HG02840 (cell line): ENCODE data around the gene ECSIT.

Source experiments
- ATAC-seq: cut with Tn5 transposase; IDR thresholded peaks from one replicate; pipeline ENCODE4 v1.9.1; 2021; ENCODE audit warnings: mild to moderate bottlenecking, moderate library complexity, moderate number of reproducible peaks; ENCODE audit not compliant: unreplicated experiment, low FRiP score

Gene ECSIT

DNA sequence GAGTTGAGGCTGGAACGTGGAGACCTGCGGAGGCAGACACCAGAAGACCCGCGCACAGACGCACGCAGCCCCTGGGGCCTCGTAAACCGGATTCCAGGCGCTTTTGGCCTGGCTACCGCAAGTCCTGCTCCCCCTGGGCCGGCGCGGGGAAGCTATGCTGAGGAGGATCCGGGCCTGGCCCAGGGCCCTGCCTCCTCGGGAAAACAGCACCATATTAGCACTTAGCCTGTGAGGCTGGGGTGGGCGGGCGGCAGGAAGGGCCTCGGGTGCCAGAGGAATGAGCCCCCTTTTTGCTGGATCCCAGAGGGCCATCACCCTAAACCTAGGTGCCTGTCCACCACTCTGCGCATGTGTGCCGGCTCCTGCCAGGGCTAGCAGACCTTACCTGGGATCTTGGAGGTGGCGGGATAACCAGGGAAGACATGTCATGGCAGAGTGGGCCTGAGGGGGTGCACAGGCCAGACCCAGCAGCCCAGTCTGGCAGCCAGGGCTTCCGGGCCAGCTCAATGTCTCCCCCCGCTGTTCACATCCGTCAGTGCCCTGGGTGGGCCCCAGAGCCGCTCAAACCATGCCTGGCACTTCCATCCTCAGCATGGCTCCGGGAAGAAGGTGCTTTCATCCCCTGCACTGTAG, 22.8 kb upstream of the ECSIT start:
- no peak for ATAC-seq

DNA sequence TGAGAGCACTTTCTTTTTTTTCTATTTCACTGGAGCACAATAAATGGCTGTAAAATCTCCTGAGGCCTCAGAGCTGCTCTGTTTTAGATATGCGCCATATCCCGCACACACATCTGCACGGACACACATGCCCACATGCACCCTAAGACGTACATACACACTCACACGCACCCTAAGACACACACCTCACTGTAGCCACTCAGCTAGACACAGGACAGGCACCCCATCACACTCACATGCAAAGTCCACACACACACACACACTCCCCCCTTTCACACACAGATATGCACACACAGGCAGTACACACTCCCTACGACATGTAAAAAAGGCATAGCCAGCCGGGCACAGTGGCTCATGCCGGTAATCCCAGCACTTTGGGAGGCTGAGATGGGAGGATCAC, 21.3 kb upstream of the ECSIT start:
- ATAC-seq: no peak

DNA sequence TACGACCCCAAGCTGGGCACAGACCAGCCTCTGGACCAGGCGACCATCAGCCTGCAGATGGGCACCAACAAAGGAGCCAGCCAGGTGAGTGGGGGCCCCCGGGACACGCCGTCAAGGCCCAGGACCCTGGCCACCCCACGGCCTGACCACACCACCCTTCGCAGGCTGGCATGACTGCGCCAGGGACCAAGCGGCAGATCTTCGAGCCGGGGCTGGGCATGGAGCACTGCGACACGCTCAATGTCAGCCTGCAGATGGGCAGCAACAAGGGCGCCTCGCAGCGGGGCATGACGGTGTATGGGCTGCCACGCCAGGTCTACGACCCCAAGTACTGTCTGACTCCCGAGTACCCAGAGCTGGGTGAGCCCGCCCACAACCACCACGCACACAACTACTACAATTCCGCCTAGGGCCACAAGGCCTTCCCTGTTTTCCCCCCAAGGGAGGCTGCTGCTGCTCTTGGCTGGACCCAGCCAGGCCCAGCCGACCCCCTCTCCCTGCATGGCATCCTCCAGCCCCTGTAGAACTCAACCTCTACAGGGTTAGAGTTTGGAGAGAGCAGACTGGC, 20.5 kb upstream of the ECSIT start:
- no peak for ATAC-seq

DNA sequence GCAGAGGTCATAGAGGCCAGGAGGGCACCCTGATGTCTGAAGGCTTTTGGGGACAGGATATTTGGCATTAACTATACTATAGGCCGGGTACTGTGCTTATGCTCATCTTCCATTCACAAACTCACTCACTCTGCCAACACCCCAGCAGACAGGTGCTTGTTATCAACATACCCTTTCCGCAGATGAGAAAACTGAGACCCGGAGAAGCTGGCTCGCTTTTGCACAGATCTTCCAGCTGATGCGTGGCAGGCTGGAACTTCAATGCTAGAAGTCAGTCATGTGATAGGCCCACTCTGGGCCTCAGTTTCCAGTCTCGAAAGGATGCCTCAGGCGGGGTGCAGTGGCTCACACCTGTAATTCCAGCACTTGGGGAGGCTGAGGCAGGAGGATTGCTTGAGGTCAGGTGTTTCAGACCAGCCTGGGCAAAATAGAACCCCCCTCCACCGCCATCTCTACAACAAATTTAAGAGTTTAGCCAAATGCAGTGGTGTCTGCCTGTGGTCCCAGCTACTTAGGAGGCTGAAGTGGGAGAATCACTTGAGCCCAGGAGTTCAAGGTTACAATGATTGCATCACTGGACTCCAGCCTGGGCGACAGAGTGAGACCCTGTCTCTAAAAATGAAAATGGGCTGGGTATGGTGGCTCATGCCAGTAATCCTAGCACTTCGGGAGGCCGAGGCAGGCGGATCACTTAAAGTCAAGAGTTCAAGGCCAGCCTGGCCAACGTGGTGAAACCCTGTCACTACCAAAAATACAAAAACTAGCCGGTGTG, 19.2 kb upstream of the ECSIT start:
- no peak for ATAC-seq

DNA sequence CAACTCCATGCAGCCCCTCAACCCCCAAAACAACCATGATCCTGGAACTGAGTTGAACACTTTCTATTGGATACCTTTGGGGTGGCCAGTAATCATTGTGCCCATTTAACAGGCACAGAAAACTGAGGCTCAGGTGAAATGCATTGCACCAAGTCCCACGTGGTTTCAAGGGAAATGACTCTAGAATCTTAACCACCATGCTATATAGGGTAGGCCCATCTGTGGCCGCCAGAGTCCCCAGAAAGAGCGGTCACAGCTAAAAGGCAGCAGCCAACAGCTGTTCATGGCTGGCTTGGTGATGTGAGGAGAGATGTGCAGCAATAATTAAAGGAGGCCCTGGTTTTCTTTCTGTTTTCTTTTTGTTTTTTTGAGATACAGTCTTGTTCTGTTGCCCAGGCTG, 12.3 kb upstream of the ECSIT start:
- ATAC-seq: no peak

DNA sequence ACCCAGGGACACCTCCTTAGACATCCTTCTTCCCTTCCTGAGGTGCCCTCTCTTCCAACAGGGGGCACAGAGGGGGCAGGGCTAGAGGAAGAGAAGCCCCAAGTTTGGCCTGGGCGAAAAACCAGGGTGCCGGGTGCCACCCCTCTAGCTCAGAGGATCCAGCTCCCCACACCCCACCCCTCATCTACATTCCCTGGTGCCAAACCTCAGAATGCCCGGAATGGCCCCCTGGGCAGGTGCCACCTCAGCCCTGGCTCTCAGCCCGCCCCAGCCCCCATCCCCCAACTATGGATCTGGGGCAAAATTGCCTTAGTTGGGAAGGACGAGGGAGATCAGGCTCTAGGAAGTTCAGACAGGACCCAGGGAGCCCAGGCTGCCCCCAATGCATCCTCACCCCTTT, 11.7 kb upstream of the ECSIT start:
- no peak for ATAC-seq

DNA sequence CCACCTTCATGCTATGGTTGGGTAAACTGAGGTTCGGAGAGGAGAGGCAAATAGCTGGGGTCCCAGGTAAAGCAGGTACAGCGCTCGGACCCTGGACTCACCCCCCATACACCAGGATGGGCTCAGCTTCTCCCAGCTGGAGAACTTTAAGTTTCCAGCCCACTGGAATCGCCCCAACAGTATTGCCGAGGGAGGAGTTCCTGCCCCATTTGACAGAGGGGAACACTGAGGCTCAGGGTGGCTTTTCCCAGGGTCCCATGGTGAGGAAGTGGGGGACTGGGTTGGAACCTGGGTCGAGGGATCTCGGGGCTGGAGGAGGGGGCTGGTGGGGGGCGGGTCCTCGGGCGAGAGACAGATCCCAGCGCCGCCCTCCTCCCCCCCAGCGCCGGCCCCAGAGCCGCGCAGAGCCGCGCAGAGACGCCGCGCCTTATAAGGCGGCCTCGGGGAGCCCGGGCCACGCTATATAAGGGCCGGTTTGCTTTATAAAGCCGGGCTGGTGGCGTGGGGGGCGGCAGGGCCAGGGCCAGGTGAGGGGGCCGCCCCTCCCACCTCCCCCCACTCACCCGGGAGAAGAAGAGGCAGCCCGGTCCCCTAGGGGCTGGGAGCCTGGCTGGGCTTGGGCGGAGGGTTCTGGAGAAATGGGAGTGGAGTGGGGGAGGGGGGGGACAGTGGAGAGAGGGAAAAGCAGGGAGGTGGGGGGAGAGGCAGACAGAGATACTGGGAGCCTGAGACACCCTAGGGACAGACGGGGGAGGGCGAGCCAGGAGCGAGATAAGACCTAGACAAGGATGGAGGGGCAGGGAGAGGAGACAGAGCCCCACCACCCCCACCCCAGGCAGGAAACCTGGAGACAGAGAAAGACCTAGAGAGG, 10.8 kb upstream of the ECSIT start:
- no peak for ATAC-seq

DNA sequence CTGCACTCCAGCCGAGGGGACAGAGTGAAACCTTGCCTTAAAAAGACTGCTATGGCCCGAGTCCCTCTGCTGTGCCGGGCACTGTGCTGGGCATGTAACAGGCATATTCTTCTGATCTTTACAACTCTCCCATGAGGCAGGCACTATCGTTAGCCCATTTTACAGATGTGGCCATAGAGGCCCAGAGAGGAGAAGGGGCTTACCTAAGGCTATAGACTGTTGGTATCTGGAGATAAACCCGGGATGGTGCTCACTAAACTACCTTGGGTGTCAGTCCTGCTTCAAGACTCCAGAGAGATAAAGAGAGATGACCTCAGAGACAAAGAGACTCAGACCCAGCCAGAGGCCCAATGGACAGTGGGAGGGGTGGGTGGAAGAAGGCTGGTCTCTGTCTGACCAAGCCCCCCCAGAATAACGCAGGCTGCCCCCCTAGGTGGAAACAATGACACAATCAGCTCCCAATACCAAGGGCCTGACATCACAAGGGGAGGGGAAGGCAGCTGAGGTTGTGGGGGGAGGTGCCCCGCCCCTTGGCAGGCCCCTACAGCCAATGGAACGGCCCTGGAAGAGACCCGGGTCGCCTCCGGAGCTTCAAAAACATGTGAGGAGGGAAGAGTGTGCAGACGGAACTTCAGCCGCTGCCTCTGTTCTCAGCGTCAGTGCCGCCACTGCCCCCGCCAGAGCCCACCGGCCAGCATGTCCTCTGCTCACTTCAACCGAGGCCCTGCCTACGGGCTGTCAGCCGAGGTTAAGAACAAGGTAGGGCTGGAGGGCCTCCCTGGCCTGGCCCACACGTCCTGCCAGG, 9.5 kb upstream of the ECSIT start, which contains the start of gene CNN1:
Gene CNN1 (plus strand): TSS at position 620 of the 805 bp plus-strand sequence. CDS start 77 bp downstream, at position 697.
- no peak for ATAC-seq

DNA sequence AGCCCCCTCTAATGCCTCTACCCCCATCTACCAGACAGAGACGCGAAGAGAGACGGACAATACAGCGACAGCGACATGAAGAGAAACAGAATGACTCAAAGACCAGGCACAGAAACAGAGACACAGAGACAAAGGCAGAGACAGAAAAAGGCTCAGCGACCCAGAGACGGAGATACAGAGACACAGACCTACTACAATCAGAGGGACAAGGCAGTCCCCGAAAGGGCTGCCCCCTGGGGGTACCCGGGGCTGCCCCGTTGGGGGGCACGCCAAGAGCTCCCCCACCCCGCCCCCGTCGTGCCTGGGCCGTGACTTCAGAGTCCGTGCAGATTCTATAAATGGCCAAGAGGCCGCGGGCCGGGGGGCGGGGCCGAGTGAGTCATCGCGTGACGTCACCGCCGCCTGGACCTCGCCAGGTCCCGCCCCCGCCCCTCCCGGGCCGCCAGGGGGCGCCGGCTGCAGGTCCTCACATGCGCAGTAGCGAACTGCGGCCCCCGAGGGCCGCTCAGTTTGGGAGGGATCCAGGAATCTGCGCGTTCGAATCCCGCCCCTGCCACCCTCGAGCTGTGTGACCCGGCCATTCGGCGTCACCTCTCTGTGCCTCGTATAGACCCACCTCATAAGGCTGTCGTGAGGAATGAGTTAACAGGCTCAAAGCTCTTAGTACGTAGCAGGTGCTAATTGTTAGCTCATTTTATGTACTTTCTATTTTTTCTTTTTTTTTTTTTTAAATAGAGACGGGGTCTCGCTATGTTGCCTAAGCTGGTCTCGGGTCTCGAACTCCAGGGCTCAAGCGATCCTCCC, 7.1 kb upstream of the ECSIT start:
- ATAC-seq: no peak

DNA sequence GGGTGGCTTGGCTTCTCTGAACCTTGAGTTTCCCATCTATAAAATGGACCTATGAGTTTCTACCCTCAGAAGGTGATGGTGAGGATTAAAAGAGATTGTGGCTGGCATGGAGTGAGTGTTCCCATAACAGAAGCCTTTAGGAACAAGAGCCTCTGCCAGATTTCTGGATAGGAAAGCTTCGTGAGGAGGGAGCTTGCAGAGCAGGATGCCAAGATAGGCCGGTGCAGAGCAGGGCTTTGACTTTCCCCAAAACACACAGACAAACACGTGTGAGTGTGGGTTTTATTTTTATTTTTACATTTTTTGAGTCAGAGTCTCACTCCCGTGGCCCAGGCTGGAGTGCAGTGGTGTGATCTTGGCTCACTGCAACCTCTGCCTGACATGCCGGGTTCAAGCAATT, 6.0 kb upstream of the ECSIT start:
- ATAC-seq: no peak

DNA sequence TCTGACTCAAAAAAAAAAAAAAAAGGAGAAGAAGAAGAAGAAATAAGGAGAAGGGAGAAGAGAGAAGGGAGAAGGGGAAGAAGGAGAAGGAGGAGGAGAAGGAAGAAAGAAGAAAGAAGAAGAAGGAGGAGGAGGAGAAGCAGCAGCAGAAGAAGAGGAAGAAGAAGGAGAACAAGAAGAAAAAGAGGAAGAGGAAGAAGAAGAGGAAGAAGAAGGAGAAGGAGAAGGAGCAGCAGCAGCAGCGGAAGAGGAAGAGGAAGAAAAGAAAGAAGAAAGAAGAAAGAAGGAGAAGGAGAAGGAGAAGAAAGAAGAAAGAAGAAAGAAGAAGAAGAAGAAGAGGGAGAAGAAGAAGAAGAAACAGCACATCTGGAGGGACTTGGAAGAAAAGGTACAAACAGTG, 5.6 kb upstream of the ECSIT start:
- ATAC-seq: no peak

DNA sequence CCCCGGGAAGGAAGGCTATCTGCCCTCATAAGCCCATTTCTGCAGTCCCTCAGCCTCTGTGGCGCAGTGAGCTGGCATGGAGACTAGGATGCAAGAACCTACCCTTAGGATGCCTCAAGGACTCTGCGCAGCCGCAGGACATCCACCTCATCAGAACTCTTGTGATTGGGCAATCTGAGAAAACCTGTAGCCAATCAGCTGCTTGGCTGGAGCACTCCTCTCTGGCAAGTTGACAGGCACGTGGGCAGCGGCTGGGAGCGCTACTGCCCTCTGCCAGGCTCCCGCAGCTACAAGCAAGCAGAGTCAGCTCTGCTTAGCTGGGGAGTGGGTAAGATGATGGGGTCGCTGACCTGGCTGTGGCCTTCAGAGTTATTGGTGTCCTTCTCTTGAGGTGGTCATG, 1.5 kb upstream of the ECSIT start:
- no peak for ATAC-seq

DNA sequence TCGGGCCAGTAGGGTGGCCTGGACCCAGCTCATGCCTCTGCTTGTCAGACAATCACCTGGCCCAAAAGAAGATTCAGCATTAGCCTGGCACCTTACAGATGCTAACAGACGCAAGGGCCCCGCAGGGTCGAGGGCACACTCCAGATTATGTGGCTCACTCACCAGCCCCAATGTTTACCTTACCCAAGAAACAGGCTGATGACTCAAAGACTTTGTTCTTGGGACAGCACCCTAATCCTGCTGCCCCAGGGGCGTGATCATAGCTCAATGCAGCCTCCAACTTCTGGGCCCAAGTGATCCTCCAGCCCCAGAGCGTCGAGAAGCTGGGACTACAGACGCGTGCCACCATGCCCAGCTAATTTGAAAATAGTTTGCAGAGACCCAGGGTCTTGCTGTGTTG, 9.8 kb downstream of the ECSIT start:
- no peak for ATAC-seq

DNA sequence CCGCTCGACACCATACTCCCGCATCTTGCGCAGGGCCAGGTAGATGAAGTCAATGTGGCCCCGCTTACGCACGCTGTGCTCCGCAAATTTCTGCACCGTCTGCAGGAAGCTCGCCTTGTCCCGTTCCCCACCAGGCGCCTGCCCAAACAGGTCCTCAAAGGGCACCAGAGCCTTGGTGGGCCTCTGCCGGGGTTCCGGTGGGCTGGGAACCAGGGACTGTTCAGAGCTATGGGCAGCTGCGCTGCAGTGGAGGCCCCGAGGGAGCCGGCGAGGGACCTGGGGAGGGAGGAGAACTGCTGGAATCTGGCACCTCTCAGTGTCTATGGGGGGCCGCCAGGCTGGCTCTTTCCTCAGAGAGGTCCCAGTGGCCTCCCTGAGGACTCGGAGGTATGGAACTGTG, 15.0 kb downstream of the ECSIT start:
- ATAC-seq: no peak

DNA sequence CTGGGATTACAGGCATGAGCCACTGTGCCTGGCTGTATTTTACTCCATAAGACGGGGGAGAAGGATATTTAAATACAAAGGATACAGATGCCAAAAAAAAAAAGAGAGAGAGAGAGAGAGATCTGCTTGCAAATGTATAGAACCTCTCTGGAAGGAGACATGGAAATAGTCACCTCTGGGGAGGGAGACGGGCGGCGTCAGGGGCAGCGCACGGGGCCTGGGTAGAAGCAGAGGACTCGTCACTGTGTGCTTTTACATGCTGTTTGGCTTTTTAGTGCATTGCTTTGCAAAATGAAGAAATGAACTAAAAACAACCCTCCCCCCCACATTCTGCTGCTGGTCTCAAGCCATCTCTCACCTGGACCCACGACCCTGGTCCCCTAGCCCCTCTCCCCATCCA, 18.5 kb downstream of the ECSIT start:
- no peak for ATAC-seq

DNA sequence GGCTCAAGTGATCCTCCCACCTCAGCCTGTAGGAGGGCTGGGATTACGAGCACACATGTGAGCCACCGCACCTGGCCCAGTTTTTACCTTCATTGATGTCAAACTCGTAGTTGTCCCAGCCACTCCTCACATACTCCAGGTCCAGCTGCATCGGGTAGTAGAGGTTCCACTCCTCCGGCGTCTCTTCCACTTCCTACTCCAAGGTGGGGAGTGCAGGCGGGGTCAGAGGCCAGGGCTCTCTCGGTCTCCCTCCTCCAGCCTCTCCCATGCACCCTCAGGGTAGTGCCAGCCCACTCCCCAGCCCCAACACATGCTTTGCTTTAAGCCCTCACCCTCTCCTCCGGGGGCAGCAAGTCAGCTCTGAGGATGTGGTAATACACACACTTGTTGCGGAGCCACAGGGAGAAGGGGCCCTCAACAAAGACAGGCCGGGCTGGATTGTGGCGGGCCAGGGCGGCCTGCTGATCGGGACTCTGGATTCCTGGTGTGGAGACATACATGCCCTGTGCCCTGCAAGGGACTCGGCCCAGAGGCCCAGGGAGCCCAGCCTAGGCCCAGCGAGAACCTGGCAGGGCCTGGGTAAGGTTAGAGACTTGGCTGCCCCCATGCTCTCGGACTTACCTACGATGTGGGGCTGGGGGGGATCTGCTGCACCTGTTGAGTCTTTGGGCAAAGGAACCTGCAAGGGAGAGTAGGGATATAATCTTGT, 21.4 kb downstream of the ECSIT start:
- no peak for ATAC-seq

DNA sequence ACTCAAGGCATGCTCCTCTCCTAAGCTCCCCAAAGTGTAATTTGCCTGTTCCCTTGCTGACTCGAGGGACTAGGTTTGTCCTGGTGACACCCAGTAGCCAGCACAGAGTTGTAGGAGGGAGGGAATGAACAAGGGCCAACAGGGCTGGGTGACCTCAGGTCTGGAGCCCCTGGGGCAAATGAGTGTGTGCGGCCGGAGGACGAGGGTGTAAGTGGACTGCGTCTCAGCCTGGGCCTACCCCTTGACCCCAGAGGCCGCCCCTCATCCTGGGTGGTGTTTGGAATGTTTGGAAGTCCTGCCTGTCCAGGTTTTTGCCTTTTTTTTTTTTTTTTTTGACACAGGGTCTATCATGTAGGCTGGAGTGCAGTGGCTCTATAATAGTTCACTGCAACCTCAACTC, 22.0 kb downstream of the ECSIT start:
- ATAC-seq: no peak

DNA sequence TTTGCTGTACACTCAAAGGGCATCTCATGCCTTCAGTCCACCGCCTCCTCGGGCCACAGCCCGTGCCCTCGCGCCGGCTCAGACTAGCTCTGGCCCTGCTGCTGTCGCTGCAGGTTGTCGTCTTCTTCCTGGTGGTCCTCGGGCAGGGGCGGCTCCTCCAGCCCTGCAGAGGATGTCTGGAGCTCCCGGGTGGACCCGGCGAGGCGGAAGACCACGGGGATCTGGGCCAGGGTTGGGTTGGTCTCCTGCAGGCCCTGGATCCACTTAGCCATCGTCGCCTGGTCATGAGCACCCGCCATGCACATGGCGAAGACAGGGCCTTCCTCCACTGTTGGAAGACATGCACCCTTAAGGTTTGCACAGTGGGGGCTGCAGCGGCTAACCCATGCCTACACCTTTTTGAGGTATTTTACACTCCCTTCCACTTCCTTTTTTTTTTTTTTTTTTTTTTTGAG, 22.8 kb downstream of the ECSIT start:
- peak; percentile 39 for ATAC-seq
